ENCODE measurements around the gene CEP170.
A peak's percentile ranks its signal among the peaks of the same experiment; 100 is the strongest.
"Not testable (repeated sequence)": the region's sequence is repeated elsewhere in the genome, so short reads cannot be mapped to it uniquely, and the experiment has no call there.

Gene CEP170

GRCh38 chr1:243107171-243107570 lies 147.9 kb downstream of the CEP170 start:
- H3K4me1 ChIP-seq (ENCODE audit: control insufficient read depth, insufficient read depth, low read length); POLR2A ChIA-PET; H3K27ac ChIP-seq (ENCODE audit: extremely low read depth, low read depth, low read length); H3K4me3 ChIP-seq (ENCODE audit: low read depth, low read length); H3K9me3 ChIP-seq (ENCODE audit: control insufficient read depth, insufficient read depth, low read depth, low read length); CTCF ChIA-PET; H3K36me3 ChIP-seq (ENCODE audit: control insufficient read depth in 2 of 2, insufficient read depth in 1 of 2, low read length in 2 of 2): not testable (repeated sequence)

GRCh38 chr1:243105652-243106332 lies 149.3 kb downstream of the CEP170 start:
- H3K4me1 ChIP-seq (ENCODE audit: control insufficient read depth, insufficient read depth, low read length); CTCF ChIA-PET; H3K27ac ChIP-seq (ENCODE audit: extremely low read depth, low read depth, low read length); POLR2A ChIA-PET; H3K9me3 ChIP-seq (ENCODE audit: control insufficient read depth, insufficient read depth, low read depth, low read length); H3K36me3 ChIP-seq (ENCODE audit: control insufficient read depth in 2 of 2, insufficient read depth in 1 of 2, low read length in 2 of 2); H3K4me3 ChIP-seq (ENCODE audit: low read depth, low read length): not testable (repeated sequence)

DNA sequence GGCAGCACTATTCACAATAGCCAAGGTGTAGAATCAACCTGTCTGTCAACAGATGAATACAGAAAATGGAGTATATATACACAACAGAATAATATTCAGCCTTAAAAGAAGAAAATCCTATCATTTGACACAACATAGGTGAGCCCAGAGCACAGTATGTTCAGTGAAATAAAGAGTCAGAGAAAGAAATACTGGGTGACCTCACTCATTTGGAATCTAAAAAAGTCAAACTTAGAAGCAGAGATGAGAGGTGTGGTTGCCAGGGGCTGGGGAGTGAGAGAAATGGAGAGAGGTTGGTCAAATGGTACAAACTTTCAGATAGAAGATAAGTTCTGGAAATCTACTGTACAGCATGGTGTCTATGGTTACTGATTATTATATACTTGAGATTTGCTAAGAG lies 150.0 kb downstream of the CEP170 start:
- 0 out of 2 replicates have a peak, but pooled peaks have one; percentile 44 for TF ChIP-seq ZBTB17 (tag by site-specific recombination; IDR thresholded peaks at IDR 0.05)

DNA sequence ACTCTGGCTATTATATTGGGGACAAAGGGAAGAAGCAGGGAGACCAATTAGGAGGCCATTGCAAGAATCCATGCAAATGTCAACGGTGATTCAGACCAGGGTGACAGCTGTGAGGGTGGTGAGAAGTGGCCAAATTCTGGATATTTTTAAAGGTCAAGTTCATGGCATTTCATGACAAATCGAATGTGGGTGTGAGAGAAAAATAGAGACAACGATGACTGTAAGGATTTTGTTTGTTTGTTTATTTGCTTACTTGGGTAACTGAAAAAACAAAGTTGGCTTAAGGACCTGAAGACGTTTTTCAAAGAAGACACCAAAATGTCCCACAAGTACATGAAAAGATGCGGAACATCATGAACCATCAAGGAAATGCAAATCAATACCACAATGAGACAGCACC lies 150.6 kb downstream of the CEP170 start:
- H3K9me3 ChIP-seq (ENCODE audit: control insufficient read depth, insufficient read depth, low read depth, low read length); CTCF ChIA-PET; H3K36me3 ChIP-seq (ENCODE audit: control insufficient read depth in 2 of 2, insufficient read depth in 1 of 2, low read length in 2 of 2); H3K4me3 ChIP-seq (ENCODE audit: low read depth, low read length); POLR2A ChIA-PET; H3K27ac ChIP-seq (ENCODE audit: extremely low read depth, low read depth, low read length); H3K4me1 ChIP-seq (ENCODE audit: control insufficient read depth, insufficient read depth, low read length): not testable (repeated sequence)

More for the DNA sequence above, 150.0 kb downstream of the CEP170 start:
- H3K4me3 ChIP-seq (ENCODE audit: low read depth, low read length); POLR2A ChIA-PET; H3K4me1 ChIP-seq (ENCODE audit: control insufficient read depth, insufficient read depth, low read length); CTCF ChIA-PET; H3K9me3 ChIP-seq (ENCODE audit: control insufficient read depth, insufficient read depth, low read depth, low read length); H3K27ac ChIP-seq (ENCODE audit: extremely low read depth, low read depth, low read length); H3K36me3 ChIP-seq (ENCODE audit: control insufficient read depth in 2 of 2, insufficient read depth in 1 of 2, low read length in 2 of 2): not testable (repeated sequence)

GRCh38 chr1:243101551-243102050 lies 153.5 kb downstream of the CEP170 start:
- H3K4me3 ChIP-seq (ENCODE audit: low read depth, low read length); POLR2A ChIA-PET; H3K9me3 ChIP-seq (ENCODE audit: control insufficient read depth, insufficient read depth, low read depth, low read length); H3K4me1 ChIP-seq (ENCODE audit: control insufficient read depth, insufficient read depth, low read length); H3K36me3 ChIP-seq (ENCODE audit: control insufficient read depth in 2 of 2, insufficient read depth in 1 of 2, low read length in 2 of 2); H3K27ac ChIP-seq (ENCODE audit: extremely low read depth, low read depth, low read length); CTCF ChIA-PET: not testable (repeated sequence)

DNA sequence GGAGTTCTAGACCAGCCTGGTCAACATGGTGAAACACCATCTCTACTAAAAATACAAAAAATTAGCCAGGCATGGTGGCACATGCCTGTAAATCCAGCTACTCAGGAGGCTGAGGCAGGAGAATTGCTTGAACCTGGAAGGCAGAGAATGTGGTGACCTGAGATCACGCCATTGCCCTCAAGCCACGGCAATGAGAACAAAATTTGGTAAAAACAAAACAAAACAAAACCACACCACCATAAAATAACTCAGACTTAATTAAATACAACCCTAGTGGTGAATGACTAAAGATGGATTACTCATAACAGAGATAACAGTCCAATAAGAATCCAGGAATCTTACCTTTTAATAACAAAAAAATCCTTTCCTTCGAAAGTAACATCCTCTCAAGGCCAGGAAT lies 167.7 kb downstream of the CEP170 start:
- CTCF ChIA-PET; H3K36me3 ChIP-seq (ENCODE audit: control insufficient read depth in 2 of 2, insufficient read depth in 1 of 2, low read length in 2 of 2); H3K4me1 ChIP-seq (ENCODE audit: control insufficient read depth, insufficient read depth, low read length); H3K27ac ChIP-seq (ENCODE audit: extremely low read depth, low read depth, low read length); H3K9me3 ChIP-seq (ENCODE audit: control insufficient read depth, insufficient read depth, low read depth, low read length); H3K4me3 ChIP-seq (ENCODE audit: low read depth, low read length); POLR2A ChIA-PET: not testable (repeated sequence)
